ENCODE data around the gene SSR1.
"Not testable (repeated sequence)": the region's sequence is repeated elsewhere in the genome, so short reads cannot be mapped to it uniquely, and the experiment has no call there.

SSR1 gene

GRCh38 chr6:7312616-7313504 is at the start of gene SSR1:
Gene SSR1 (minus strand): TSS chr6:7313199. CDS start chr6:7313120, 79 bp downstream.
- peak; percentile 88 for DNase-seq (ENCODE audit: low read depth)

- not testable (repeated sequence) for DNase-seq (ENCODE audit: low read depth)
Measured at GRCh38 chr6:7351916-7352315, 38.9 kb upstream of the SSR1 start.

- not testable (repeated sequence) for DNase-seq (ENCODE audit: low read depth)
Measured at GRCh38 chr6:7350591-7350990, 37.6 kb upstream of the SSR1 start.

- not testable (repeated sequence) for DNase-seq (ENCODE audit: low read depth)
Measured at GRCh38 chr6:7347551-7347997, 34.6 kb upstream of the SSR1 start.

GRCh38 chr6:7344773-7345450 is 31.9 kb upstream of the SSR1 start:
- not testable (repeated sequence) for DNase-seq (ENCODE audit: low read depth)

DNA sequence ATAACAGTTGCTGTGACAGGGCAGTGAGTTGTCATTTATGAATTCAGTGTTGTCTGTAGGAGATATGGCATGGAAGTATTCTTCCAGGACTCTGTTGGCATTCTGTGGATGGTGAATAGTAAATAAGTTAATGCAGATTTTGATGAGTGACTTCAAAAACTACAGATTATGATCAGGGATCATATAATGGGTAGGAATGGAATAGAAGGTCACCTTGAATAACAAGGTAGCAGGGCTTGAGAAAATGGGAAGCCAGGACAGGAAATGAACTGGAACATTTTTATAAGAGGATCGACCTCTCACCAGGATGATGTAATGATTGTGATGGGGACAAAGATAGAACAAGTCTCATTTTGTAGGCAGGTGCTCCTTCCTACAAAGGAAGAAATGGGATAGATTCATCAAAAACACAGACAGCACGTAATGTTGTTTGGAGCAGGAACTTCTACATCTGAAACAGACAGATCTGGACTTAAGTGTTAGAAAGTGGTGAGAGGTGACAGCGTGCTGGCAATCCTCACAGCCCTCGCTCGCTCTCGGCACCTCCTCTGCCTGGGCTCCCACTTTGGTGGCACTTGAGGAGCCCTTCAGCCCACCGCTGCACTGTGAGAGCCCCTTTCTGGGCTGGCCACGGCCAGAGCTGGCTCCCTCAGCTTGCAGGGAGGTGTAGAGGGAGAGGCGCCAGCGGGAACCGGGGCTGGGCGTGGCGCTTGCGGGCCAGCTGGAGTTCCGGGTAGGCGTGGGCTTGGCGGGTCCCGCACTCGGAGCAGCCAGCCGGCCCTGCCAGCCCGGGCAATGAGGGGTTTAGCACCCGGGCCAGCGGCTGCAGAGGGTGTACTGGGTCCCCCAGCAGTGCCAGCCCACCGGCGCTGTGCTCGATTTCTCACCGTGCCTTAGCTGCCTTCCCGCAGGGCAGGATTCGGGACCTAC is 30.8 kb upstream of the SSR1 start:
- DNase-seq (ENCODE audit: low read depth): no peak

DNA sequence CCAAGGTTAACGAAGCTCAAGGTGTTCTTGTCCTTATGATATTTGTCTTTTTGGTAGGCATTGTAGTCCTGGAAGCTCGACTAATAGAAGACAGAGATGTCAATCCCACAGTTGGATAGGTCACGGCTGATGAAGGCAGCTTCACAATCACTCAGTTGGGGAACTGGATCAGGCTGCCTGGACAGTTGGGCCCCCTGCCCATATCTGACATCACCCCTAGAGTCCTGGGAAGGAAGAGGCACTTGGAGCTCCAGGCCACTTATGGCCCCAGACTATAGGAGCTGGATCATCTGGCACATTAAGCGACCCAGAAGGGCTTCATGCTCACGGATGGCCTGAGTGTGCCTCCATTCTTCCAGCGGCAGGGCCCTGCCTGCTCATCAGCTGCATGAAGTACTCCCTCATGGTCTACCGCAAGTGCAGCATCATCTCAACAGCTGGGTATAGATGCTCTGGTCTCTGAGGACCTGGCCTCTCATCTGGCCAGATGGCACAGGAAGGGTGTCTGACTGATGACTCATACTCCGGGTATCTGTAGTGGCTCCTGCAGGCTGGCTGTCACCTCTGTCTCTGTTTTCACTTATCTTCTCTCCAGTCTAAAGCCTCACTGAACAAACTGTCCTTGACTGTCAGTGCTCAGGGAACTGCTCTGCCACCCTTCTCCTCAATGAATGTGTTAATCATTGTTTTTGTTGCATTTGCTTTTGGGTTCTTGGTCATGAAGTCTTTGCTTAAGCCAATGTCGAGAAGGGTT is 29.2 kb upstream of the SSR1 start:
- DNase-seq (ENCODE audit: low read depth): no peak

DNA sequence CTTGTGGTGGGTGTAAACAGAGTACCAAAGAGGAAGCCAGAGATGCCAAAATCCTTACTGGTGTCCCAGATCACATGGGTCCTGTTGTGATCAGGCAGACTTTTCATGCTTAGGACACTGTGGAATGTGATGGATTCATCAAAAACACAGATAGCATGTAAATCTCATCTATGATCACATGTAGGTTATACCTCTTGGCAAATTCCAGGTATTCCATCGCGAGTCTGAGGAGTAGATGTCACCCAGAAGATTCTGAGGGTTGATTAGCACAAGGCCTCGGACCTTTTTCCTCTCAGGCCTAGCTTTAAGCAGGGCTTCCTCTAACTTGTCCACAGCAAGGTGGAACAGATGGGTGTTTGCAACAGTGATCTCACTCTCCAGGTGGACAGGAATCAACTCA is 28.3 kb upstream of the SSR1 start:
- no peak for DNase-seq (ENCODE audit: low read depth)

GRCh38 chr6:7339007-7339732 is 26.2 kb upstream of the SSR1 start:
- not testable (repeated sequence) for DNase-seq (ENCODE audit: low read depth)

GRCh38 chr6:7338031-7338430 is 25.0 kb upstream of the SSR1 start:
- DNase-seq (ENCODE audit: low read depth): no peak

- no peak for DNase-seq (ENCODE audit: low read depth)
Measured at GRCh38 chr6:7335519-7335918, 22.5 kb upstream of the SSR1 start.

GRCh38 chr6:7334685-7335084 is 21.7 kb upstream of the SSR1 start:
- no peak for DNase-seq (ENCODE audit: low read depth)

DNA sequence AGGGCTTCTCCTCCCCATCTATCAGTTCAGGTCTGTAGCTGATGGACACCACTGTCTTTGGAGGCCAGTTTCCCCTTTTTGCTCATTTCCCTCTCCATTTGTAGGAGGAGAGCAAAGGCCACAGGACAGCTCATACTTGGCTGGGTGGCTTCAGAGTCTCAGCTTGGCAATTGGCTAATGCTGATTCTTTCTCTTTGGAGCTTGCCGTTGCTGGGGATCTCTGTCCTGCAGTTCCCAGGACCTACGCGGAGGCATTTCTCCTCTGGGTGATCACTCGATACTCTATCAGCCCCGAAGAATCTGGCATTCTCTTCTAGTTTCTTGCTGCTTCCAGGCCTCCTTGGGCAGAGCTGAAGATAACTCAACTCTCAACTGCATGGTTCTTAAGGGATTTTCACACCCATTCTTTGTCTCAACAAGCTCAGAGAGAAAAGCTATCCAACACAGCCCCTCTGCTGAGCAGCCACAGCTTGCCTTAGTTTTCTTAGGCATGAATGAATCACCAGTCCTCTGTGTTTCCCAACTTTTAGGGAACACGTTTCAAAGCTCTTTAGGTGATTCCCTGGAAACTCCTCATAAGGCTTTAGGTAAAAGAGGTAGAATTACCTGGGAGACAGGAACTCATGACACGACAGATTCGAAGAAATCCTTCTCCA is 19.2 kb upstream of the SSR1 start:
- DNase-seq (ENCODE audit: low read depth): no peak

- DNase-seq (ENCODE audit: low read depth): no peak
Measured at GRCh38 chr6:7331452-7331851, 18.5 kb upstream of the SSR1 start.

GRCh38 chr6:7328243-7328642 is 15.2 kb upstream of the SSR1 start:
- DNase-seq (ENCODE audit: low read depth): no peak

DNA sequence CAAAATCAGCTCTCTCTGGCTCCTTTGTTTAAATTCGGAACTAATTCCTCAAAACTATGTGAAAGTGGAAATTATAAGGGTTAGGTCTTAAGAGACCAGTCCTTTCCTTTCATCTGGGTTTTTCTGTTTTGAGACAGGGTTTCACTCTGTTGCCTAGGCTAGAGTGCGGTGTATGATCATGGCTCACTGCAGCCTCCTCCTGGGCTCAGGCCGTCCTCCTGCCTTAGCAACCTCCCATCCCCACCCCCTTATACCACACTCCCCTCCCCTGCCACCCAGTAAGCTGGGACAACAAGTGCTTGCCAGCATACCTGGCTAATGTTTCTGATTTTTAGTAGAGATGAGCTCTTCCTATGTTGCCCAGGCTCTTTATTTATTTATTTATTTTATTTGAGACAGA is 12.8 kb upstream of the SSR1 start:
- DNase-seq (ENCODE audit: low read depth): no peak

DNA sequence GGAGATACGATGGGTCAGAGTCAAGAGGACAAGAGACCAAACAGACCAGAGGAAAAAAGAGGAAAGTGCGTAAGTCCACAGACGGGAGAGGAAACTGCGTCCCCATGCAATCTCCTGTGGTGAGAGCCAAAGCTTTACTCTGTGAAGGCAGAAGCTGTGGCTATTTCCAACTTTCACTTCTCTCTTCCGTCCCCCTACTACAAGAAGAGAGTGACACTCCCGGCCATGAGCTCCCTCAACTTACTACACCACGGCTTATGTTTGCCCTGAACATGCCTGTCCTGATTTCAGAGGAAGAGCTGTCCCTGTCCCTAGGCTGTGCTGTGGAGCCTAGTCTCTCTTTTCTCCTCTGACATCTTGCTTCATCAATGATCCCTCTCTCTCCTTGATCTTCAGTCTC is 11.5 kb upstream of the SSR1 start:
- no peak for DNase-seq (ENCODE audit: low read depth)

GRCh38 chr6:7323074-7323473 is 10.1 kb upstream of the SSR1 start:
- no peak for DNase-seq (ENCODE audit: low read depth)

DNA sequence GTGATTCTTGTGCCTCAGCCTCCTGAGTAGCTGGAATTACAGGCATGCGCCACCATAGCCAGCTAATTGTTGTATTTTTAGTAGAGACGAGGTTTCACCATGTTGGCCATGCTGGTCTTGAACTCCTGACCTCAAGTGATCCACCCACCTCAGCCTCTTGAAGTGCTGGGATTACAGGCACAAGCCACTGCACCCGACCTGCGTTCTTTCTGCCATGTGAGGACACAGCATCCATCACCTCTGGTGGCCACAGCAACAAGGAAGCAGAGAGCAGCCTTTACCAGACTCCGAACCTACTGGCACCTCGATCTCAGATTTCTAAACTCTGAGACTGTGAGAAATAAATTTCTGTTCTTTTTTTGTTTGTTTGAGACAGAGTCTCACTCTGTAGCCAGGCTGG is 8.9 kb upstream of the SSR1 start:
- not testable (repeated sequence) for DNase-seq (ENCODE audit: low read depth)

GRCh38 chr6:7319406-7319805 is 6.4 kb upstream of the SSR1 start:
- DNase-seq (ENCODE audit: low read depth): not testable (repeated sequence)

Measured in stimulated activated CD8-positive, alpha-beta memory T cell treated with anti-CD3 and anti-CD28 coated beads, Interleukin-15, amount 100 ng/mL, for 24 hours (primary cell).